Activated CD8-positive, alpha-beta T cell treated with anti-CD3 and anti-CD28 coated beads, Interleukin-2, amount 10 ng/mL, durations not matched to agents 7 days and 5 days (primary cell): ENCODE data around the gene SPTBN1. TPM values are rescaled to one million over a fixed set of nuclear protein-coding genes. Genes with fewer than 3 reads are reported as not detected.

ENCODE experiments used
- ATAC-seq: fragments of 150-1000 bp; cut with Tn5 transposase; one replicate; pipeline ENCODE4 v1.10.0; 2021; ENCODE audit warnings: moderate library complexity
- CTCF ChIA-PET: fragments of 350-600 bp; sonication (Branson Sonifier 250); formaldehyde crosslinking; loops from one replicate; lab custom pipeline; 2021; ENCODE audit warnings: antibody characterized with exemption; lab: Charles Lee
- POLR2A ChIA-PET: fragments of 350-600 bp; sonication (Branson Sonifier 250); formaldehyde crosslinking; loops from one replicate; lab custom pipeline; 2021; ENCODE audit warnings: antibody characterized with exemption; lab: Charles Lee
- DNase-seq: peaks from one replicate; pipeline ENCODE4 v3.0.0-alpha.2; 2020
- H3K27ac Mint-ChIP-seq: one replicate; pipeline ENCODE4 v1.8.0; 2021; ENCODE audit warnings: mild to moderate bottlenecking, mixed read lengths
- H3K27me3 Mint-ChIP-seq: one replicate; pipeline ENCODE4 v1.8.0; 2021; ENCODE audit warnings: low read depth, mixed read lengths
- H3K36me3 Mint-ChIP-seq: one replicate; pipeline ENCODE4 v1.8.0; 2021; ENCODE audit warnings: low read depth, mixed read lengths
- H3K4me1 Mint-ChIP-seq: one replicate; pipeline ENCODE4 v1.8.0; 2021; ENCODE audit warnings: low read depth, mixed read lengths
- H3K4me3 Mint-ChIP-seq: one replicate; pipeline ENCODE4 v1.8.0; 2021; ENCODE audit warnings: mild to moderate bottlenecking, mixed read lengths
- H3K9me3 Mint-ChIP-seq: one replicate; pipeline ENCODE4 v1.8.0; 2022; ENCODE audit warnings: mixed read lengths; ENCODE audit not compliant: insufficient read depth
- total RNA-seq, 2 experiments: library from RNA; stranded (reverse); gene quantifications; one replicate each; pipeline ENCODE4 v1.2.3, GENCODE V29; 2021

Gene SPTBN1
- total RNA-seq, 2 experiments from 2014 or later, result 140 to 147 TPM

GRCh38 chr2:54570925-54571694, 115.0 kb downstream of the SPTBN1 start:
- peak overlapping the region; percentile 72 for H3K4me3 Mint-ChIP-seq
- ChIA-PET POLR2A (interaction anchor here (0.9 to 9.1 kb wide), 8 partner anchors 10 to 35 kb away, joined by 3 to 258 read pairs (median 4); no protein-coding TSS in a partner anchor), CTCF (interaction anchor here (0.9 to 8.8 kb wide), 8 partner anchors 9 to 95 kb away, joined by 3 to 116 read pairs (median 5); no protein-coding TSS in a partner anchor)
- H3K27me3 Mint-ChIP-seq, result no peaks in the 10 kb centered on the region
- H3K27ac Mint-ChIP-seq, result peak overlapping the region; percentile 84
- DNase-seq, result peak; percentile 88
- peaks cover 25% of the 10 kb centered on the region for H3K36me3 Mint-ChIP-seq
- H3K4me1 Mint-ChIP-seq, result peaks cover 90% of the 10 kb centered on the region
- H3K9me3 Mint-ChIP-seq, result no peaks in the 10 kb centered on the region
- peak; percentile 41 for ATAC-seq

GRCh38 chr2:54572262-54572635, 116.1 kb downstream of the SPTBN1 start:
- peaks cover 92% of the 10 kb centered on the region for H3K4me1 Mint-ChIP-seq
- no peaks in the 10 kb centered on the region for H3K9me3 Mint-ChIP-seq
- CTCF ChIA-PET, result interaction anchor here (1.0 to 8.8 kb wide), 7 partner anchors 8 to 94 kb away, joined by 3 to 116 read pairs (median 5); no protein-coding TSS in a partner anchor
- no peaks in the 10 kb centered on the region for H3K27me3 Mint-ChIP-seq
- peak overlapping the region; percentile 84 for H3K27ac Mint-ChIP-seq
- POLR2A ChIA-PET, result interaction anchor here (0.6 to 9.1 kb wide), 7 partner anchors 9 to 34 kb away, joined by 3 to 258 read pairs (median 4); no protein-coding TSS in a partner anchor
- H3K36me3 Mint-ChIP-seq, result peaks cover 30% of the 10 kb centered on the region
- ATAC-seq (peak; percentile 37), DNase-seq (no peak)
- H3K4me3 Mint-ChIP-seq, result peak overlapping the region; percentile 72

- Mint-ChIP-seq H3K36me3 (peaks cover 34% of the 10 kb centered on the region), H3K4me1 (peaks cover 95% of the 10 kb centered on the region), H3K27me3 (no peaks in the 10 kb centered on the region), H3K27ac (peak overlapping the region; percentile 84), H3K4me3 (peak overlapping the region; percentile 72), H3K9me3 (no peaks in the 10 kb centered on the region)
- POLR2A ChIA-PET, result interaction anchor here (0.6 to 9.1 kb wide), 5 partner anchors 12 to 200 kb away, joined by 3 to 258 read pairs (median 3); no protein-coding TSS in a partner anchor
- CTCF ChIA-PET, result interaction anchor here (1.0 to 8.8 kb wide), 4 partner anchors 12 to 93 kb away, joined by 3 to 116 read pairs (median 4); no protein-coding TSS in a partner anchor
- ATAC-seq (peak; percentile 9), DNase-seq (peak; percentile 53)
Measured at GRCh38 chr2:54572636-54573536, 116.8 kb downstream of the SPTBN1 start.

GRCh38 chr2:54573537-54573919, 117.4 kb downstream of the SPTBN1 start:
- Mint-ChIP-seq H3K4me1 (peaks cover 97% of the 10 kb centered on the region), H3K36me3 (peaks cover 39% of the 10 kb centered on the region), H3K4me3 (peak overlapping the region; percentile 72), H3K27me3 (no peaks in the 10 kb centered on the region), H3K9me3 (no peaks in the 10 kb centered on the region), H3K27ac (peak overlapping the region; percentile 84)
- no peak for ATAC-seq
- POLR2A ChIA-PET, result interaction anchor here (0.6 to 9.1 kb wide), 4 partner anchors 12 to 199 kb away, joined by 3 to 258 read pairs (median 8); no protein-coding TSS in a partner anchor
- CTCF ChIA-PET, result interaction anchor here (1.0 to 8.8 kb wide), 4 partner anchors 12 to 50 kb away, joined by 3 to 116 read pairs (median 4); no protein-coding TSS in a partner anchor
- DNase-seq, result no peak

GRCh38 chr2:54574107-54574859, 118.2 kb downstream of the SPTBN1 start:
- POLR2A ChIA-PET, result interaction anchor here (0.6 to 9.1 kb wide), 6 partner anchors 8 to 71 kb away, joined by 3 to 258 read pairs (median 4); no protein-coding TSS in a partner anchor
- Mint-ChIP-seq H3K27me3 (no peaks in the 10 kb centered on the region), H3K9me3 (no peaks in the 10 kb centered on the region), H3K4me3 (peak overlapping the region; percentile 72), H3K4me1 (peaks cover 96% of the 10 kb centered on the region), H3K36me3 (peaks cover 39% of the 10 kb centered on the region), H3K27ac (peak overlapping the region; percentile 84)
- peak; percentile 64 for ATAC-seq
- CTCF ChIA-PET, result interaction anchor here (0.8 to 8.8 kb wide), 9 partner anchors 13 to 83 kb away, joined by 3 to 116 read pairs (median 3); no protein-coding TSS in a partner anchor
- DNase-seq, result peak; percentile 76

GRCh38 chr2:54574860-54575247, 118.7 kb downstream of the SPTBN1 start:
- H3K4me1 Mint-ChIP-seq, result peaks cover 96% of the 10 kb centered on the region
- POLR2A ChIA-PET, result interaction anchor here (1.0 to 9.1 kb wide), 4 partner anchors 14 to 29 kb away, joined by 3 to 258 read pairs (median 8); no protein-coding TSS in a partner anchor
- H3K36me3 Mint-ChIP-seq, result peaks cover 39% of the 10 kb centered on the region

GRCh38 chr2:54575379-54575888, 119.3 kb downstream of the SPTBN1 start:
- Mint-ChIP-seq H3K9me3 (no peaks in the 10 kb centered on the region), H3K27me3 (no peaks in the 10 kb centered on the region), H3K4me3 (peak overlapping the region; percentile 72), H3K4me1 (peaks cover 96% of the 10 kb centered on the region), H3K36me3 (peaks cover 40% of the 10 kb centered on the region), H3K27ac (peak overlapping the region; percentile 84)
- ATAC-seq (no peak), DNase-seq (no peak)
- POLR2A ChIA-PET, result interaction anchor here (1.3 to 9.1 kb wide), 3 partner anchors 14 to 29 kb away, joined by 3 to 258 read pairs (median 12); no protein-coding TSS in a partner anchor
- CTCF ChIA-PET, result interaction anchor here (1.3 to 8.8 kb wide), 5 partner anchors 14 to 49 kb away, joined by 3 to 116 read pairs (median 11); no protein-coding TSS in a partner anchor

More at GRCh38 chr2:54574860-54575247, 118.7 kb downstream of the SPTBN1 start:
- peak; percentile 53 for DNase-seq
- peak overlapping the region; percentile 72 for H3K4me3 Mint-ChIP-seq
- H3K9me3 Mint-ChIP-seq, result no peaks in the 10 kb centered on the region
- peak; percentile 13 for ATAC-seq
- H3K27ac Mint-ChIP-seq, result peak overlapping the region; percentile 84
- CTCF ChIA-PET, result interaction anchor here (0.8 to 8.8 kb wide), 9 partner anchors 14 to 83 kb away, joined by 3 to 116 read pairs (median 3); no protein-coding TSS in a partner anchor
- H3K27me3 Mint-ChIP-seq, result no peaks in the 10 kb centered on the region

GRCh38 chr2:54577035-54577434, 120.9 kb downstream of the SPTBN1 start:
- H3K27me3 Mint-ChIP-seq, result no peaks in the 10 kb centered on the region
- H3K36me3 Mint-ChIP-seq, result peaks cover 44% of the 10 kb centered on the region
- ChIA-PET POLR2A (interaction anchor here (0.7 to 9.1 kb wide), 4 partner anchors 16 to 22 kb away, joined by 3 to 258 read pairs (median 3); no protein-coding TSS in a partner anchor), CTCF (interaction anchor here (0.9 to 8.8 kb wide), 4 partner anchors 9 to 24 kb away, joined by 3 to 116 read pairs (median 31); no protein-coding TSS in a partner anchor)
- H3K9me3 Mint-ChIP-seq, result no peaks in the 10 kb centered on the region
- no peak overlapping the region for H3K4me3 Mint-ChIP-seq
- ATAC-seq (no peak), DNase-seq (no peak)
- peaks cover 97% of the 10 kb centered on the region for H3K4me1 Mint-ChIP-seq
- H3K27ac Mint-ChIP-seq, result peak overlapping the region; percentile 35

- Mint-ChIP-seq H3K27ac (peak overlapping the region; percentile 72), H3K36me3 (peaks cover 45% of the 10 kb centered on the region), H3K4me1 (peaks cover 97% of the 10 kb centered on the region), H3K27me3 (no peaks in the 10 kb centered on the region), H3K4me3 (peak overlapping the region; percentile 43), H3K9me3 (no peaks in the 10 kb centered on the region)
- DNase-seq, result no peak
- POLR2A ChIA-PET, result interaction anchor here (4.6 kb wide), 1 partner anchor 19 kb away, joined by 49 read pairs; no protein-coding TSS in a partner anchor
- no peak for ATAC-seq
- CTCF ChIA-PET, result interaction anchor here (1.5 to 8.7 kb wide), 2 partner anchors 8 to 19 kb away, joined by 5 to 57 read pairs; no protein-coding TSS in a partner anchor
Measured at GRCh38 chr2:54577944-54578647, 122.0 kb downstream of the SPTBN1 start.
